OCI-M2 (cell line): ENCODE data around the gene BICC1.
"Not testable (repeated sequence)": the region's sequence is repeated elsewhere in the genome, so short reads cannot be mapped to it uniquely, and the experiment has no call there.

Experiments used
- DNase-seq: peaks from one replicate; lab custom pipeline; 2025; ENCODE audit not compliant: unreplicated experiment; lab: John Stamatoyannopoulos, UW

BICC1 gene

DNA sequence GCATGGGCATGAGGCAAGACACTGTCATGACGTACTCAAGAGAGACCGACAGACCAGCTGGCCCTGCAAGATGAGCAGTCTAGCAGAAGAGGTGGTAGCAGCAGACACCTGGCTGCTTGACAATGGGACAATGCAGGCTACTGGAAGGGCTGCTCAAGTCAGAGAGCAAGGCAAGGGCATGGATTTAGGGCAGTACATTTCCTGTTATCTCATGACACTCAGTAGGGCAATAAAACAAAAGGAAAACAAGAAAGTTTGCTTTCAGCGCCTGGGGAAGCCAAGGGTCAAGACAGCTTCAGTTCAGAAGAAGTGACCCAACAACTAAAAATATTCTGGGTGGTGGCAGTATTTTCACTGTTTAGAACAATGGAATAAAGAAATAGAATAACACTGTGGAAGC is 332.0 kb downstream of the BICC1 start:
- DNase-seq = no peak

DNA sequence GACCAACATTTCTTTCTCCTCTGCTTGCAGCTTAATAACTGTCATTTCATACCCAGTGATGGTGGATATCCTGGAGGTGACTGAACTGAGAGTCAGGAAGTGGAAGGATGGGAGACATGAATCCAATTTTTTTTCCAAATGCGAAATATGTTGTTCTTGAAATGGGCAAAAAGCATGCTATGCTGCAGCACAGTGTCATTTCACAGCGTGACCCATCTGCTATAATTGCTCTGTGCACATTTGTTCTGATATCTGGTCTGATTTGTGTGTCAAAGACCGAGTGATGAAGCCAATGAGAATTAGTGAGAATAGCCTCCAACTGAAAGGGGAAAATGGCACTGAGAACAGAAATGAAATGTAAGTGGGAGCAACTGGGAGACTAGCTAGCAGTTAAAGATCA is 334.2 kb downstream of the BICC1 start:
- DNase-seq = no peak

DNA sequence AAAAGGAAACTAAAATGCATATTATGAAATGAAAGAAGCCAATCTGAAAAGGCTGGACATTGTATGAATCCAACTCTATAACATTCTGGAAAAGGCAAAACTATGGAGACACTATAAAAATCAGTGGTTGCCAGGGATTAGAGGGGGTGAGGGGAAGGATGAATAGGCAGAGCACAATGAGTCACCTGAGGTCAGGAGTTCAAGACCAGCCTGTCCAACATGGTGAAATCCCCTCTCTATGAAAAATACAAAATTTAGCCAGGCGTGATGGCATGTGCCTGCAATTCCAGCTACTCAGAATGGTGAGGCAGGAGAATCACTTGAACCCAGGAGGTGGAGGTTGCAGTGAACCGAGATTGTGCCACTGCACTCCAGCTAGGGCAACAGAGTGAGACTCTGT is 338.9 kb downstream of the BICC1 start:
- DNase-seq = no peak

DNA sequence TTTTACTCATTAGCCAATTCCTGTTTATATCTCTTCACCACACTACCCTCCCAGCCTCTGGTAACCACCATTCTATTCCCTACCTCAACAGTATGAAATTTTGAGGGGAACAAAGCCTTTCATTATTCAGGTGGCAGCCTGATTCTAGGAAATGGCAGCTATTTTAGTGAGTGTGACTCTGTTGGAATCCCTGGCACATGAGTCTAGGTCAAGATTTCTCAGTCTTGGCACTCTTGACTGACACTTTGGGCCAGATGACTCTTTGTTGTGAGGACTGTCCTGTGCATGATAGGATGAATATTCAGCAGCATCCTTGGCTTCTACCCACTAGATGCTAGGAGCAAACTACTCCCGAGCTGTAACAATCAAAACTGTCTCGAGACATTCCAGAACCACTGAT is 341.0 kb downstream of the BICC1 start:
- DNase-seq = no peak

DNA sequence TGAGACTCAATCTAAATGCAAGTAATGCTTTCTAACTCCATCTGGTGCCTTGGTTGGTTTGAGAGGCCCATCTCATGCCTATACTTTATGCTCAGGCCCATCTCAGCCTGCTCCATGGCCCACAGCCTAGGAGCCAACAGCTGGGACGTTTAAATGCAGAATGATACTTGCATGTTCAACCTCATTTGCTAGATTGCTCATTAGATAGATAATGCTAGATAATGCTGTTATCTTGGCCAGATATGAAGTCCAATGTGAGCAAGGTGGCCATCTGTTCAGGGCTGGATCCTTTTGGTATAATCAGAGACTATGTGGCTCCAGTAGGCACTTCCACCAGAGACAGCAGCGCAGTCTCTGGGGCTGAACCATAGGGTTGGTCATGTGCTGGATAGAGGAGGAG is 342.1 kb downstream of the BICC1 start:
- DNase-seq = no peak

DNA sequence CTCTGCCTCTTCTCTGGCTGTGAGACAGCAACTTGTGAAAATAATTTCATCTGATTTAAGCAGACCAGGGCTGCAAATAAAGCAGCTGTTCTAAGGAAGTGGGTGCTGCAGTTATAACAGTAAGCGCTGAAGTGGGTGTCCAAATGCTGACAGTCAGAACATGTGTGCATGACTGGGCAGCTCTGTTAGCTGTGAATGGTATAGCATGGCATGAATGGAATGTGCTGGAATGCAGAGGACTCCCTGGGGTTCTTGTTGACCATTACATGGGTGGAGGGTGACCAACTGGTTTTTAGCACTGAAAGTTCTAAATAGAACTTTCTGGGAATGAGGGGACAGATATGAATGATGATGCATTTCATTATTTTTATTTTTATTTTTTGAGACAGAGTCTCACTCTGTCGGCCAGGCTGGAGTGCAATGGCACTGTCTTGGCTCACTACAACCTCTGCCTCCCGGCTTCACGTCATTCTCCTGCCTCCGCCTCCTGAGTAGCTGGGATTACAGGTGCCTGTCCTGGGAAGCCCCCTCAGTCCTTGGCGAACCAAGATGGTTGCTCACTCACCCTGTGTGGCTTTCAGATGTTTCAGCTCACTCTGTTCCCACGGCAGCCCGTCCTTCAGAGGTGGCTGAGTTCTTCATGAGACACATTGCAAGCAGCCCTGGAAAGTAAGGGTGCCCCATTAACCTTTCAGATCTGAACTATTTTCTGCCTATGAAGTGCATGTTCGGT is 344.0 kb downstream of the BICC1 start:
- no peak for DNase-seq

DNA sequence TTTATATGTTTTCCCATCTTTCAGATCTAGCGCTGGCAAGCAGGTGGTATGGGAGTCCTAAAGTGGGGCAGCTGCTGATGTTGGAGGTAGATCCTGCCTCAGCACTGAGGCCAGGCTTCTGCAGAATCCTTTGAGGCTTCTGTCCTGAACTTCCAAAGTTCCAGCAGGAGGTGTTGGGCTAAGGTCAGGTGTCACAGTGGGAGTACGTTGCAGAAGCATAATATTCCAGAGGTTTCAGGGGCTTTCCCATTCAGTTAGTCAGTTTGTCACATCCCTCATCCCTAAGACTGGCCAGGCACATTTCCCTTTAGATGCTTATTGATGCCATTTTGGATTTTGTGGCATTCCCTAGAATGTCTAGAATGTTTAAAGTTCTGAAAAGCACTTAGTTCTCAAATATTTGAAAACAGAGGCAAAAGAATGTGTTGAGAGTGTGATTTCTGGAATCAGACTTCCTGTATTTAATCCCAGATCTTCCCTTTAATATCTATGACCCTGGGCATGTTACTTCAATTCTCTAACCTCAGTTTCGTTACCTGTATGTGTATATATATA is 344.7 kb downstream of the BICC1 start:
- no peak for DNase-seq

DNA sequence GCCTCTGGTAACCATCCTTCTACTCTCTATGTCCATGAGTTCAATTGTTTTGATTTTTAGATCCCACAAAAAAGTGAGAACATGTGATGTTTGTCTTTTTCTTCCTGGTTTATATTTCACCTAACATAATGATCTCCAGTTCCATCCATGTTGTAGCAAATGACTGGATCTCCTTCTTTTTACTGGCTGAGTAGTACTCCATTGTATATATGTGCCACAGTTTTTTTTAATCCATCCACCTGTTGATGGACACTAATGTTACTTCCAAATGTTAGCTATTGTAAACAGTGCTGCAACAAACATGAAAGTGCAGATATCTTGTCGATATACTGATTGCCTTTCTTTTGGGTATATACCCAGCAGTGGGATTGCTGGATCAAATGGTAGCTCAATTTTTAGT is 345.5 kb downstream of the BICC1 start:
- DNase-seq = not testable (repeated sequence)

DNA sequence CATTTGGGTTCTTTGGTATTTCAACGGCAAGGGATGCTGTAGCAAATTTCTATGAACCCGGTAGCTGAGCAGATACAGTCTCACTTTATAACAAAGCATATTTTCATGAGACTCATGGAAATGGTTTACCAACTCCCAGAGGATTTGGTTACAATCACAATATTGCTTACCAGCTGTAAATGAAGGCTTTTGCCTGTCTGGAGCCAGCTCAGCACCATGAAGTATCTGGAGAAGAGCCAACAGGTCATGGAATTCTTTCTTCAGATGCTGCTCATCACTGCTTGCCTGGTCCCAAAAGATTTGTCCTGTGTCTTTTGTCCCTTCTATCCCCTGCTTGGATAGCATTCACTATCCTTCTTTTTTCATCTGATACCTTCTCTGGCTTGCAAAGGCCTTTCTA is 346.9 kb downstream of the BICC1 start:
- DNase-seq = no peak

DNA sequence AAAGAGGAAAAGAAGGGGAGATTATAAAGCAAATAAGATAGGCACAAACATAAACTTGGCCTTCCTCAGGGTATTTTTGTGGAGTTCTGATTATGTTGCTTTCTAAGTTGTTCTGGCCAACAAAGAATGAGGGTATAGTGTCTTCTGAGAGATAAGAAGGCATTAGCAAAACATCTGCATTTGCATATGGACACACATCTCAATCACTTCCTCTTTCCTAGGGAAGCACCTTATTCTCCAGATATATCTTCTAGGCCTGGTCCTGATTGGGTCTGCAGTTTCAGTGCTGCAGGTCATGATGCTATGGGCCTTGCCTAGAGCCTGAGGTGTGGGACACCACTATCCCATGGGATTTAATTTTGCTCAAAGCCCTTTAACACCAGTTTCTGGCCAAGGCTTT is 355.0 kb downstream of the BICC1 start:
- DNase-seq = no peak

DNA sequence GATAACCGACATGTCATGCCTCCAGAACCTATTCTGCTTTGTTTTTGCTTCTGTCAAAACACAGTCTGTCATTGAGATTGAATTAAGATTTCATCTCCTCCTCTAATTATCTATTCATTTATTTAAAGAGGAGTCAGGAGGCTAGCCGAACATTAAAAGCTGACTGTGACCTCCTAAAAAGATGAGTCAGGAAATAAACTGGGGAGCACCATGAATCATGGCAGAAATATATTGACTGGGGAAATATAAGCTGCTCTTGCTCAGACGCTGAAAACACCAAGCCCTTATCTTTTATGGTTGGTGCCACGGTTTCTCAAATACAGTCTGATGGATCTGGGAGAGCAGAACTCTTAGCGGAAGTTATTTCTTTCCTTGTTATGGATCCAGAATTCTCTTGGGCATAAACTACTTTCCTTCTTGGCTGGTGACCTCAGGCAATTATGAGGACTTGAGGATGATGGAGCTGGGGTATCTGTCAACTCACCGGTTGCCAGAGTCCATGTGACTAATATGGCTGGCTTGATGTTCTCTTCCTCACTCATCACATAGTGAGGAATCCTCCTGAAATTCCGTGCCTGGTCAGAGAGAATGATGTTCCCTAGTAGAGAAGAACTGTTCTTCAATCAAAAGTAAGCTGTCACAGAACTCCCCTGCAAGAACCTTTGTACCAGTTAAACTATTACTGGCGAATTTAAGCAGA is 356.2 kb downstream of the BICC1 start:
- no peak for DNase-seq

DNA sequence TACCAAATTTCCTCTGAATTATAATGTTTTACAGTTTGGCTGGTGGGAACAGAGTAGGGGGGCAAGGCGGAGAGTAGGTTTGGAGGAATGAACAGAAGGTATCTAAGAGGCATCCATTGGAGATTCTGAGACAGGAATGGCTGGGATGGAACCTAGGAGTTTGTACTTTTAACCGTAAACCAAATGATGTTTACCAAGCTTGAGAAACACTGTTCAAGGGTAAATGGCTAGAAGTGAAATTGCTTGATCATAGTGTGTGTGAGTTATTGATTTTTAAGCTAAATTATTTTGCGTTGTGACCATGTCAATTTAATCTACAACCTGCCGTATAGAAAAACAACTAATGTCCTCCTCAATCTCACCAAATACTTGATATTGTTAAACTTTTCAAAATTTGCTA is 357.4 kb downstream of the BICC1 start:
- DNase-seq = no peak

DNA sequence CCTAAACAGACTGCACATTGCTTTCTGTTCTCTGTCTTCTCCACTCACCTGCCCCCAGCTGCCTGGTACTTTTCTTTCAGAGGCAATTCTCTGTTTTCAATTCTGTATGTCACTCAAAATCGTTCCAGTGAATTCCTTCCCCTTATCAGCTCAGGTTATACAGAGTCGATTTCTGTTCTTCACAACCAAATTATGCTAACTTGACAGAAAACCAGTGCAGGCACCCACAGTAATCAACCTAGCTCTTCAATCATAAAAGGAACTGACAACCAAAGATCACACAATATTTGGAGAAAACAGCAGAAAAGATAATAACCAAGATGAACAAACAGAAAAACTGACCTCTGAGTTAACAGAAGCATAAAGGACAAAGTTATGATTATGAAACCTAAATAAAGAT is 360.5 kb downstream of the BICC1 start:
- no peak for DNase-seq
